Measurements from ENCODE around the gene GGTLC1. TPM values are rescaled to one million over a fixed set of nuclear protein-coding genes. Genes with fewer than 3 reads are reported as not detected.
"Not testable (repeated sequence)": the region's sequence is repeated elsewhere in the genome, so short reads cannot be mapped to it uniquely, and the experiment has no call there.

GGTLC1 gene
- total RNA-seq: not detected in 2 replicates

GRCh38 chr20:23988561-23988960 lies at the start of gene GGTLC1:
GGTLC1 (minus strand) TSS chr20:23988779; CDS start chr20:23986611, 2,168 bp downstream.
- no peak for DNase-seq

- DNase-seq: no peak
Measured at GRCh38 chr20:24034820-24035219, 46.2 kb upstream of the GGTLC1 start.

GRCh38 chr20:24033565-24033964 lies 45.0 kb upstream of the GGTLC1 start:
- DNase-seq: no peak

GRCh38 chr20:24033151-24033550 lies 44.6 kb upstream of the GGTLC1 start:
- DNase-seq: no peak

- DNase-seq: no peak
Measured at GRCh38 chr20:24032400-24032898, 43.9 kb upstream of the GGTLC1 start.

GRCh38 chr20:24027229-24027628 lies 38.6 kb upstream of the GGTLC1 start:
- peak; percentile 95 for DNase-seq

- DNase-seq: no peak
Measured at GRCh38 chr20:24022621-24023180, 34.1 kb upstream of the GGTLC1 start.

- no peak for DNase-seq
Measured at GRCh38 chr20:24018796-24019195, 30.2 kb upstream of the GGTLC1 start.

- DNase-seq: peak; percentile 78
Measured at GRCh38 chr20:24017458-24017755, 28.8 kb upstream of the GGTLC1 start.

GRCh38 chr20:24016607-24017457 lies 28.3 kb upstream of the GGTLC1 start:
- no peak for DNase-seq

- no peak for DNase-seq
Measured at GRCh38 chr20:24013953-24014352, 25.4 kb upstream of the GGTLC1 start.

GRCh38 chr20:24011282-24011681 lies 22.7 kb upstream of the GGTLC1 start:
- DNase-seq: no peak

- no peak for DNase-seq
Measured at GRCh38 chr20:24007758-24008157, 19.2 kb upstream of the GGTLC1 start.

- no peak for DNase-seq
Measured at GRCh38 chr20:24007073-24007595, 18.6 kb upstream of the GGTLC1 start.

- no peak for DNase-seq
Measured at GRCh38 chr20:24006626-24007025, 18.0 kb upstream of the GGTLC1 start.

- no peak for DNase-seq
Measured at GRCh38 chr20:24004471-24004870, 15.9 kb upstream of the GGTLC1 start.

- DNase-seq: no peak
Measured at GRCh38 chr20:24002896-24003295, 14.3 kb upstream of the GGTLC1 start.

- DNase-seq: no peak
Measured at GRCh38 chr20:24001712-24002405, 13.3 kb upstream of the GGTLC1 start.

- no peak for DNase-seq
Measured at GRCh38 chr20:23998844-23999243, 10.3 kb upstream of the GGTLC1 start.

GRCh38 chr20:23998392-23998791 lies 9.8 kb upstream of the GGTLC1 start:
- no peak for DNase-seq

- DNase-seq: peak; percentile 69
Measured at GRCh38 chr20:23995905-23996666, 7.5 kb upstream of the GGTLC1 start.

GRCh38 chr20:23995291-23995690 lies 6.7 kb upstream of the GGTLC1 start:
- DNase-seq: not testable (repeated sequence)

Data from dermis blood vessel endothelial cell (primary cell).